Coronary artery (tissue), 2 donors: ENCODE data around the gene PTH1R.

Experiments used
- DNase-seq: peaks from one replicate; pipeline ENCODE4 v3.0.0-alpha.2; 2017; ENCODE audit warnings: low spot score
- H3K27ac ChIP-seq, 2 donors: fragments of 200-600 bp; sonication (generic); one replicate each; pipeline ENCODE4 v1.5.1; 2016 to 2019
- H3K4me3 ChIP-seq: fragments of 200-600 bp; sonication (generic); 2 replicates; pipeline ENCODE4 v1.5.1; 2016; ENCODE audit warnings: mild to moderate bottlenecking, moderate library complexity
- CTCF ChIP-seq: fragments of 200-600 bp; sonication (generic); IDR thresholded peaks from one replicate; pipeline ENCODE4 v1.5.1; 2019; ENCODE audit warnings: antibody characterized with exemption

PTH1R gene

DNA sequence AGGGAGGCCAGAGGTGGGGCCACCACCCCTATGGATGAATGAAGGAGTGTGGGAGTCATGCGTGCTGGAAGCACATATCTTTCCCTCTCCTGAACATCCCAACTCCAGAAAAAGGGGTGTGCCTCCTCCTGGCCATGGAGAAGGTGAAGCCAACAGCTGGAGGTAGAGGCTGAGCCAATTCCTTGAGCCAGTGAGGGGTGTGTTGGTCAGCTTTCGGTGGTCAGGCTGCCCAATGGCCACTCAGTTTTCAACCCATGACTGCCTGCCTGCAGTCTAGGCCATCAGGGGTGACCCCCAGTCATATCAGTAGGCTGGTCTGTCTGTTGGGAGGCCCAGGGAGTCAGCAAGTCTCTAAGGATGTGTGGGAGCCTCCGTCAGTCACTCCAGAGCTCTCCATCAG, 13.6 kb downstream of the PTH1R start:
- H3K27ac ChIP-seq = peak overlapping the region in 1 of 2 donors; percentile 83
- TF ChIP-seq CTCF = no peak
- H3K4me3 ChIP-seq = no peak overlapping the region
- DNase-seq = no peak

DNA sequence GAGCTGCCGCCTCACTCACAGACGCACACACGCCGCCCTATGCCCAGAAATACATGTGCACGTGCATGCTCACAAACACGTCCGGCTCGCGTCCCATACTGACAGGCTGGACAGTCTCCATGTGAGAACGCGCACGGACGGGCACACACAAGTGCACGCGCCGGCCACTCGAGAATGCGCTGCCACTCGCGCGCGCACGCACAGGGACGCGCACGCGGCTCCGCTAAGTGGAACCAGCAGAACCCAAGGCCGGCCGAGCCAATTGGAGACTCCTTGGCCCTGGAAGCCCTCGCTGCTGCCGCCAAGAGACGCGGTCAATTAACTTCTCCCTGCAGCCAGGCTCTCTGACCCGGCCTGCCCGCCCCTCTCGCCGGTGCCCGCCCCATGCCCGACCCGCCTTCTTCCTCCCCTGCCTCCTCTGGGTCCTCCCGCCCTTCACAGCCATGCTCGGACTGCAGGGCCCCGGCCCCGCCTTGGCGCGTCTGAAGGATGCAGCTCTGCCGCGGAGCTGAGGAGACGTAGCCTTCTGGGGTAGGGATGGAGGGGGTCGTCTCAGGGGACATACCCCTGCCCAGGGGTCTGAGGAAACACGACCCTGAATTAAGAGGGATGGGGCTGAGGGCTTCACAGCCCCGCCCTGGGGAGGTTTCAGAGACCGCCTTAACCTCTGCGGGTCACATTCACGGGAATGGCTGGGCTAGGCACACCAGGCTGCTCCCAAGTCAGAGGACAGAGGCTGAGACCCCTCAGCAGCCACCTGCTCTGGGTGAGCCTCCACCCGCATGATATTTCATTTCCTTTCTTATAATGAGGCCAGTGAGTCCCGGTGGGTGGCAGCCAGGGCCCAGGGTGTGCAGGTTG, 15.0 kb downstream of the PTH1R start:
- peak overlapping the region; percentile 72 for H3K4me3 ChIP-seq
- peak overlapping the region; percentile 43 to 83 for H3K27ac ChIP-seq
- TF ChIP-seq CTCF = no peak
- DNase-seq = peak; percentile 92

GRCh38 chr3:46893146-46893748, 15.7 kb downstream of the PTH1R start:
- TF ChIP-seq CTCF = no peak
- H3K27ac ChIP-seq = peak overlapping the region; percentile 43 to 83
- H3K4me3 ChIP-seq = peak overlapping the region; percentile 72
- DNase-seq = no peak

GRCh38 chr3:46893763-46894162, 16.2 kb downstream of the PTH1R start:
- H3K4me3 ChIP-seq = no peak overlapping the region
- no peak for DNase-seq
- peak overlapping the region in 1 of 2 donors; percentile 83 for H3K27ac ChIP-seq
- no peak for TF ChIP-seq CTCF

GRCh38 chr3:46894256-46894655, 16.7 kb downstream of the PTH1R start:
- no peak overlapping the region for H3K4me3 ChIP-seq

DNA sequence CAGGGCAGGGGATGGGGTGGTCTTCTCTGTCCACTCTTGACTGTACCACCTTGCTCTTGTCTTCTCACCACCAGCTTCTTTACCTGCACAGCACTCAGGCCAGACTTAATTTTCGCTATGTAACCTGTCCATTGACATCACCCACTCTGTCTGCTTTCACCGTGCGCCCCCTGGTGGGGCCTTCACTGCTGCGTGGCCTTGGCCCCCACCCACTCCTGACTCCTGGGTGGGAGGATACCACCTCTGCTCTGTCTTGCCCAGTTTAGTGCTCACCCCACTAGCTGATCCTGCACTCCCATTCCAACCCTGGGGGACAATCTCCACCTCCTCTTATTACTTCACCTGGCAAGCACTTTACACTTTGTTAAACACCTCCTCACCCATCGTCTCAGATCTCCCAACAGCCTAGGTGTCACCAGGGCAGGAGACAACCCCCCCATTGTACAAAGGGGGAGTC, 17.7 kb downstream of the PTH1R start:
- Histone ChIP-seq H3K4me3 (no peak overlapping the region), H3K27ac (no peak overlapping the region)
- no peak for DNase-seq
- TF ChIP-seq CTCF = peak; percentile 83

More at GRCh38 chr3:46894256-46894655, 16.7 kb downstream of the PTH1R start:
- peak overlapping the region in 1 of 2 donors; percentile 83 for H3K27ac ChIP-seq
- no peak for TF ChIP-seq CTCF
- DNase-seq = no peak
